Activated naive CD4-positive, alpha-beta T cell treated with anti-CD3 and anti-CD28 coated beads, Interleukin-2, amount 50 U/mL, for 72 hours (primary cell): ENCODE results near the gene RAE1. TPM values are rescaled to one million over a fixed set of nuclear protein-coding genes. Genes with fewer than 3 reads are reported as not detected.
A peak's percentile ranks its signal among the peaks of the same experiment; 100 is the strongest.
"Not testable (repeated sequence)": the region's sequence is repeated elsewhere in the genome, so short reads cannot be mapped to it uniquely, and the experiment has no call there.

ENCODE experiments used
- ATAC-seq, 2 donors: fragments of 150-1000 bp; cut with Tn5 transposase; 2 replicates each; pipeline ENCODE4 v1.10.0; 2021; ENCODE audit warnings: mild to moderate bottlenecking in 2 of 2, moderate library complexity in 2 of 2
- DNase-seq, 2 donors: peaks; one replicate each; pipeline ENCODE4 v3.0.0; 2021 to 2022; ENCODE audit warnings: low spot score in 2 of 2
- H3K27ac Mint-ChIP-seq, 2 donors: one replicate each; pipeline ENCODE4 v1.8.0; 2022; ENCODE audit warnings: mild to moderate bottlenecking in 2 of 2, mixed read lengths in 2 of 2
- H3K36me3 Mint-ChIP-seq, 2 donors: one replicate each; pipeline ENCODE4 v1.8.0; 2022; ENCODE audit warnings: mixed read lengths in 2 of 2
- H3K9me3 Mint-ChIP-seq, 2 donors: one replicate each; pipeline ENCODE4 v1.8.0; 2022; ENCODE audit warnings: mixed read lengths in 2 of 2
- total RNA-seq, 2 donors: library from RNA; stranded (reverse); gene quantifications; one replicate each; pipeline ENCODE4 v1.2.3, GENCODE V29; 2022

RAE1 gene
- total RNA-seq, 2 donors from 2014 or later: 47.3 to 67.5 TPM

DNA sequence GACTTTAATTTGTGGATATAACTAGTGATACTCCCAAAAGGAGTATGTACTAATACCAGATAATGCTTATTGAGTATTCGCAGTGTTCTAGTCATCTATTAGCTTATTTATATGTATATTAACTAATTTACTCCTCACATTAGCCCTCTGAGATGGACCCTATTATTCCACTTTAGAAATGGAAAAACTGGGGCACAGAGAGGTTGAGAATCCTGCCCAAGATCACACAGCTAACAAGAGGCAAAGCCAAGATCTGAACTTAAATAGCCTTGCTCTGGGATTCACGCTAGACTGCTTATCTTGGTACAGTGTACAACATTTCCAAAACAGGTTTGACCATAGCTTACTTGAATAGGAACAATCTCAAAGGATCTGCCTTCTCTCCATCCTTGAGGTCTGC, 29.9 kb upstream of the RAE1 start:
- no peaks in the 10 kb centered on the region for H3K36me3 Mint-ChIP-seq
- no peaks in the 10 kb centered on the region for H3K9me3 Mint-ChIP-seq
- DNase-seq (no peak), ATAC-seq (no peak)
- H3K27ac Mint-ChIP-seq: no peak overlapping the region

DNA sequence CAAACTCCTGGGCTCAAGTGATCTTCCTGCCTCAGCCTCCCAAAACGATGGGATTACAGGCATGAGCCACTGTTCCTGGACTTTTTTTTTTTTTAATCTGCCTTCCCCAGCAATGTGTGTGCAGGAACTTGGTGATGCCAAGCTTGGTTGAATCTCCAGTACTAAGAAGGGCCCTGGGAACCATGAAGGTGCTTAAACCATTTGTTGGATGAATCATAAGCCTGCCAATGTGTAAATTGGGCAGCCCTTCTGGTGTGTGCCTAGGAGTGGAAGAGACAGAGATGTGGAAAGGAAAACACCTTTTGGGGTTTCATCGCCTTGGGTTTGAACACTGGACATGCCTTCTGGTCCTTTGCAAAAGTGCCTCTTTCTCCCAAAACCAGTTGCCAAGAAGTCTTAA, 28.6 kb upstream of the RAE1 start:
- H3K27ac Mint-ChIP-seq: no peak overlapping the region
- ATAC-seq (no peak), DNase-seq (no peak)
- H3K36me3 Mint-ChIP-seq: no peaks in the 10 kb centered on the region
- no peaks in the 10 kb centered on the region for H3K9me3 Mint-ChIP-seq

DNA sequence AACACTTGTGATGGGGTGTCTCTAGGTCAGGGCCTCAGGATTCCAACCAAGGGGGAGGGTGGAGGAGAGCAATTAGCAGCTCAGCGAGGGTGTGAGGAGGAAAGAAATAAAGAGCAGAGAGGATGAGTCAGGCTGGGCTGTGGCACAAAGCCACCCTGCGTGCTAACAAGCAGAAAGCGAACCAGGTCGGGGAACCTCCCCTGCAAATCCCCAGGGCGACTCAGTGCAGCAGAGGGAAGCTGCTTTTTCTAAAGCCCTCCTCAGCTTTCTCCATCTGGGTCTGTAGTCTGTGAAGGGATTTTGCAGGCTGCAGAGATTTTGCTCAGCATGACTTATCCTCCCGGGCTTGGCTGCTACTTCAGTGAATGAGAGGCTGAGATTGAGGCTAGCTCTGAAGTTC, 28.0 kb upstream of the RAE1 start:
- Mint-ChIP-seq H3K27ac (no peak overlapping the region), H3K9me3 (no peaks in the 10 kb centered on the region), H3K36me3 (no peaks in the 10 kb centered on the region)
- no peak for DNase-seq
- ATAC-seq: no peak

DNA sequence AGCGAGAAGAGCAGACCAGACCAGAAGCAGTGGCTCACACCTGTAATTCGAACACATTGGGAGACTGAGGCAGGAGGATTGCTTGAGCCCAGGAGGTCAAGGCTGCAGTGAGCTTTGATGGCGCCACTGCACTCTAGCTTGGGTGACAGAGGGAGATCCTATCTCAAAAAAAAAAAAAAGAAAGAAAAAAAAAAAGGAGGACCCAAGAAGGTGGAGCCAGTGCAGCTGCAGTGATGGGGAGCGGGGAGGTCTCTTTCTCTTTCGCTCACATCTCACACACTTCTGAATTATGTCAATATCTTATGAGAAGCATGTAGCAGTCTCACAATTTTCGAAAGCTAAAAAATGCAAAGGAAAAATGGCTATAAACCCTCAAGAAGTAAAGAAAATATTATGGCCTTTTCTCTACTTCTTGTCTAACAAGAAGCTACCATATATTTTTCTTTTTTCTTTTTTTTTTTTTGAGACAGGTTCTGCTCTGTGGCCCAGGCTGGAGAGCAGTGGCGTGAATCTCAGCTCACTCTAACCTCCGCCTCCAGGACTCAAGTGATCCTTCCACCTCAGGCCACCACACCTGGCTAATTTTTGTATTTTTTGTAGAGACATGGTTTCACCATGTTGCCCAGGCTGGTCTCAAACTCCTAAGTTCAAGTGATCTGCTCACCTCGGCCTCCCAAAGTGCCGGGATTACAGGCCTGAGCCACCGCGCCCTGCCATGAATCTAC, 25.3 kb upstream of the RAE1 start:
- Mint-ChIP-seq H3K9me3 (no peaks in the 10 kb centered on the region), H3K27ac (no peak overlapping the region), H3K36me3 (no peaks in the 10 kb centered on the region)
- no peak for ATAC-seq
- DNase-seq: no peak

DNA sequence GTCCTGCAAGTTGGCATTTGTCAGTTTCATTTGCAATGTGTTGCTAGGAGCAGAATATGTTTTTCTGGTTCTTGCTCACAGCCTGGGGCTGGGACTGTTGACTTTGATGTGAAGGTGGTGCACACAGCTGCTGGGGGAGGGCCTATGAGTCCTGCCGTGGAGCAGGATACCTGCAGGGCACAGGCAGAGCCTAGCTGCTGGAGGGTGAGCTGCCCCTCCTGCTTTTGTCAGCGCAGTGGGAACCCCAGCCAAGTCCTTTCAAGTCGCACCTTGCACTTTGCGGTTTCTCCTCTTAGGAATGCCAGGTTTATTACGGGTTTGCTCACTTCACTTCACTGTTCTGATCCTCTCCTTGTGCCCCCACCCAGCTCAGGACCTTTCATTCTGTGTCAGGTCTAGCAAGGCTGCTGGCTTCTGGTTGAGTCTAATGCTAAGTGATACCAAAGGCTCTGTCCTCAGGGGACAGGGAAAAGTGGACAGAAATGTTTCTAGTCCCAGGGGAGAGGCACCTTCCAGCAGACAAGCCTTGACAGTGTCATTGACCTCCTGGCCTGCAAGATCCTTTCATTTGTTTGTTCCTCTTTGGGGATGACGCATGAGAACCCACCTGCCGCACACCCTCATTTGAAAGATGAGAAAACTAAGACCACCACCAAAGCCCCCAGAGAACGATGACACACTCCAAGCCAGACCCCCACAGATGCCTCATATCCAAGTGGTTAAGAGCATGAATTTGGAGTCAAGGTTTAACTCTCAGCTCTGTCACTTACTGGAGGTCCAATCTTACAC, 24.2 kb upstream of the RAE1 start:
- H3K9me3 Mint-ChIP-seq: no peaks in the 10 kb centered on the region
- DNase-seq (no peak), ATAC-seq (no peak)
- H3K36me3 Mint-ChIP-seq: no peaks in the 10 kb centered on the region
- H3K27ac Mint-ChIP-seq: no peak overlapping the region

DNA sequence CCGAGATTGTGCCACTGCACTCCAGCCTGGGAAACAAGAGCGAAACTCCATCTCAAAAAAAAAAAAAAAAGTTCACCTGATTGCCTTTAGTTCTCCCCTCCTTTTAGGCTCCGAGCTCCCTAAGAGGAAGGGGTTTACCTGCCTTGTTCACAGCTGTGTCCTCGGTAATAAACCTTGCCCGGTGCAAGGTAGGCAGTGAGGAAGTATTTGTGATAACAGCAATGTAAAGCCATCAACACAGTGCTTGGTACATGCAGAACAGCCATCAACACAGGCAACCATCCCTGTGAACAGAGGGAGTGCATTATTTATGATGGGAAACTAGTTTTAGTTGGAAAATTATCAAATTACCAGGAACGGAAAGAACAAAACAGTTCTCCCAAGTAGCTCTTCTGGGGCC, 23.2 kb upstream of the RAE1 start:
- DNase-seq (no peak), ATAC-seq (no peak)
- no peaks in the 10 kb centered on the region for H3K9me3 Mint-ChIP-seq
- H3K36me3 Mint-ChIP-seq: no peaks in the 10 kb centered on the region
- H3K27ac Mint-ChIP-seq: no peak overlapping the region

DNA sequence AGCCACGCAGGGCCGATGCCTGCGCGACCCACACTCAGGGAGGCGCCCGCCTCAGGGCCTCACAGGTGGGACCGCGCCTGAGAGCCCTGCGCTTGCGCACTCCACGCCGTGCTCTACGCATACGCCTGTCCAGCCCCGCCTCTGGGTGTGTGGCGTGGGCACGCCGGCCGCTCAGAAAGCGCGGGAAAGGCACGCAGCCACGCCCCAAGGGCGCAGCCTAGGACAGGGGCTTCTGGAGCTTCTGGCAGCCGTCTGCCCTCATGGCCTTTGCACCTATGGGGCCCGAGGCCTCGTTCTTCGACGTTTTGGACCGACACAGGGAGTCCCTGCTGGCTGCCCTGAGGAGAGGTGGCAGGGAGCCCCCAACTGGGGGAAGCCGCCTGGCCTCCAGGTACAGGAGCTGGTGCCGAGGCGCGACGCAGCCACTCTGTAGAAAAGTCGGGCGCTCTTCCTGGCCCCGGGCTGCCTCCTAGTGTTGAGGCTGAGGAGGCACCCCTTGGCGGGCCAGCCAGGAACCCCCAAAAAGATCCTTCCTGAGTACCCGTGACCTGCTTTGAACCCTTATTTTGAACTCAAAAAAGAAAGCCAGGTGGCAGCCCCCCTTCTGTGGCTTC, 21.3 kb upstream of the RAE1 start, which contains the start of gene SPO11:
TSS of gene SPO11 (plus strand) at position 196 of the 614 bp plus-strand sequence. CDS start at position 261, 65 bp downstream.
- ATAC-seq: no peak
- no peak within 1 kb of the TSS for H3K27ac Mint-ChIP-seq
- H3K36me3 Mint-ChIP-seq: no peaks in the 10 kb centered on the region
- H3K9me3 Mint-ChIP-seq: no peaks in the 10 kb centered on the region
- no peak for DNase-seq

DNA sequence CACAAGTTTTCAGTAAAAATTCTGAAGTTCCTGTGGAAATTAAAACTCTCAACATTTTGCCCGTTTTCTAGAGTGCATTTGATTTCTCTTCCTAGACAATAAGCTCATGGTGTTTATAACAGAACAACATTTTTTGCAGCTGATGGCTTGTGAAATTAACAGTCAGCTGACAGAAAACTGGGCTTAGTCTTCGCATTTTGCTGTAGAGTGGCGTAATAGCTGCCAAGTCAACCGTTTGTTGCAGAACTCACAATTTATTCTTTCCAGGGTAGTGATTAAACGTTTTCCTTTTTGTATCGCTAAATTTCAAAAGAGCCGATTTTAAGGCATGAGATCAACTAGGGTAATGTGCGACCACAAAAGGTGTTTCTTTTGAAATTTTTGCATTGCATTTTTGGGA, 20.1 kb upstream of the RAE1 start:
- ATAC-seq: no peak
- no peaks in the 10 kb centered on the region for H3K36me3 Mint-ChIP-seq
- no peaks in the 10 kb centered on the region for H3K9me3 Mint-ChIP-seq
- no peak overlapping the region for H3K27ac Mint-ChIP-seq
- DNase-seq: no peak

DNA sequence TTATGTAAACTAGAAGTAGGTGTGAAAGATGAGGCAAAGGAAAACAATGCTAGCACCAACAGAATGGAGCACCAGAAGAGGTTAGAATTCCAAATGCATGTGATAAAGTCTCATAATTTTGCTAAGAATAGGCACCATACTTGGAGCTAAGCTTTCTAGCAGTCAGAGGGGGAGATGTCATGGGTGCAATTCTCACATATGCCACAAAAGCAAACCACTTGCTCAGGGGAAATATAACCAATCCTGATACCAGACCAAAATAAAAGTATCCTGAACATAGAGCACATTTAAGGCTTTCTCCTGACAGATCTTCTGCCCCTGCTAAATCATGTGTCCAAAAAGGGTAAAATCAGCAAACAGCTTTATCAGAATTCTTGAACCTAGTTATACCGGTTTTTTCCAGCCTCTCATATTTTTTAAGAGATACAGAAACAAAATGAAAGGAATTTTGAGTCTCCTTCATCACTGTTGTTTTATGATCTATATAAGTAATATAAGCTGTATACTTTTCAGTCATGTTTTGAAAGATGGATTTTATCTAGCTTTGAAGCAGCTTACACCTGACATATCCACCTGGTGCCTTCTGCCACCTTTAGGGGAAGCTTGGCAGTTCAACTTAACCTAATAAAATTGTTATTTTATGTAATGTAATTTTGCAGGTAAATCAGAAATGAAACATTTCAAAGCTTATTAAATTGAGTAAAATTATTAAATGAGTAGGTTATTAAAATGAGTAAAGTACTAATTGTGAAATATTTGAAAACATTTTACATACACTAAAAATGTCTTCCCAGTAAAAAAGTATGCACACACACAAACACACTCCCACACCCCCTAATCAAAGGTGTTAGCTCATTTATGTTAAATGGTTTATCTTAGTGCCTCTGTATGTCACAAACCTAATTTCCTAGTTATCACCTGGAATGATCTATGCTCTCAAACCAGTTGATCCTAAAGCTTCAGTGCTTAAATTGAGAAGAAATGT, 18.7 kb upstream of the RAE1 start:
- no peak overlapping the region for H3K27ac Mint-ChIP-seq
- ATAC-seq (no peak), DNase-seq (no peak)
- H3K36me3 Mint-ChIP-seq: no peaks in the 10 kb centered on the region
- no peaks in the 10 kb centered on the region for H3K9me3 Mint-ChIP-seq

DNA sequence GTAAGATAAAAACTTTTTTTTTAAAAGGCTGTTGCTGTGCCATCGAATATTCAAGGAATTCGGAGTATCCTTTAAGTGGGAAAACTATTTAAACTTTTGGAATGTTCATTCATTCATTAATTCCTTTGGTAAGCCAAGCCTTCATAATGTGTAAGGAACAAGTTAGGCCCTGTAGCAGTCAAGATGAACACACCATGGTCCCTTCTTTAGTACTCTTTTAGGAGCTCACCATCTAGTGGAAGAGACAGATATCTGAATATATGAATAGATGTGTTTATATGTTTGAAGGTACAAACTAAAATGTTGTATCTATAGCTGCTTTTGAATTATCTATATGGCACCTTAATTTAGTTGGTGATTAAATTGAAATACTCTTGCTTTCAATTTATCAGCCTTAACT, 15.7 kb upstream of the RAE1 start:
- no peak for DNase-seq
- Mint-ChIP-seq H3K9me3 (no peaks in the 10 kb centered on the region), H3K27ac (no peak overlapping the region), H3K36me3 (no peaks in the 10 kb centered on the region)
- no peak for ATAC-seq

DNA sequence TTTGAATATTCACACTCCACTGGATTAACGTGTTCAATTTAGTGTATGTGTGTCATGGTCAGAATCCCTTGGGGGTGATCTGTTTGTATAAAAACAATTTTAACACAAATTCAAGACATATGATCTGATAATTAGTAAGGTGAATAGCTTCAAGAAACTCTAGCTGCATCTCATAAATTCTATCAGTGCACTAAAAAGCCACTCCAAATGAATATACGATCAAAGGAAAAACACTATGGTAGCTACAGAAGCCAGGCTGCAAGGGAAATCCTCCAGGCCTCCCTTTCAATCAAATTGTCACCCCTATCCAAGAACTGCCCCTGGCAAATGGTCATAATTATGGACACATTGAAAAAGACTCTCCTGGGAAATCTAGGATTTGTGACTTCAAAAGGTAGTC, 9.4 kb upstream of the RAE1 start:
- DNase-seq (no peak), ATAC-seq (no peak)
- H3K36me3 Mint-ChIP-seq: no peaks in the 10 kb centered on the region
- H3K27ac Mint-ChIP-seq: no peak overlapping the region
- H3K9me3 Mint-ChIP-seq: no peaks in the 10 kb centered on the region

DNA sequence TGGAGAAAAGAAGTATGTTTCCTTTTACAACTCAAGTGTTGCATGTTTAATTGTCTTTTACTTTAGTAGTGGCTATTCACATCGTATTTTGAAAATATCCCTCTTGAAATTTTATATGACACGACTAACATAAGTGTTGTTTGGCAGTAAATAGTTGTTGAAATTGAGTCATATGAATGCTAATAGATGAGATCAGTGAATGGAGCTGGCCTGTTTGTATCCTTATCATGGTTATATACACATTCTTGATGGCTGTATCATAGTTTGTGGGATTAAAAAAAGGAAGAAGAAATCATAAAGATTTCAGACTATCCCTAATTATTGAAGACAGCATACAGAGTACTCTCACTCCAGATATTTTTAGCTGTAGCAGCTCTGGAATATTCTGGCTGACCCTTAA, 8.2 kb upstream of the RAE1 start:
- DNase-seq: no peak

DNA sequence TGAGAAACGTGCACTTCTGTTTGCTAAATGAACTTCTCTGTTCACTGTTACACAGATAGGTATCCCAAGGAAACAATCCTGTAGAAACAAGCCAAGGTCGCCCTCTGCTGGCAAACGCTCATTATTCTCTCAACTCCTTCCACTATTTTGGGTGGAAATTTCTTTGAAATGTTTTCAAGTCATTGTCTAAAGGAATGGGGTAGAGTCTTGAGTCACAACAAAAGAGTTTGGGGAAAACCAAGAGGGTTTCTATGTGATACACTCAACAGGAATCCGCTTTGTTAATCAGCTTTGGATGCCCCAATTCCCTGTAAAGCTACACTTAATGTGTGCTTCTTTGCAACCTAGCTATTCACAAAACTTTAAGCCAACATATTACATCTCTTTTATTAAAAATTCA, 4.6 kb upstream of the RAE1 start:
- ATAC-seq (peak; percentile 27 to 46), DNase-seq (peak in 1 of 2 donors; percentile 74)
- H3K27ac Mint-ChIP-seq: no peak overlapping the region
- H3K36me3 Mint-ChIP-seq: peaks cover 0 to 2% of the 10 kb centered on the region in 2 donors
- H3K9me3 Mint-ChIP-seq: no peaks in the 10 kb centered on the region

More for the DNA sequence above, 8.2 kb upstream of the RAE1 start:
- no peak for ATAC-seq
- no peaks in the 10 kb centered on the region for H3K9me3 Mint-ChIP-seq
- no peak overlapping the region for H3K27ac Mint-ChIP-seq
- no peaks in the 10 kb centered on the region for H3K36me3 Mint-ChIP-seq

DNA sequence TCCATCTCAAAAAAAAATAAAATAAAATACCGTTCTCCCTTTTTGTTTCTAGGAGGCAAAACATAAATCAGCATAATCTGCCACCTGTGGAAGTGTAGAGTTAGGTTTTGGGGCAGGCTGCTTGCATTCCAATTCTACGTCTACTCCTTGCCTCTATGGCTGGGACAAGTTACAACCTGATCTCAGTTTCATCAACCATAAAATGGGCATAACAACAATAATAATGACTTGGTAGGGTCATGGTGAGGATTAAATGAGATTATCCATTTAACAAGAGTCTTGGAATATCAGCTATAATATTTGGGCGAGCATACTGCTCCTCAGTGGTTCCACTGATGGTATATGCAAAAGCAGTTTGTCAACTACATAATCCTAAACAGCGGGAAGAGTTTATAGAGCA, 3.7 kb upstream of the RAE1 start:
- ATAC-seq: no peak
- no peaks in the 10 kb centered on the region for H3K9me3 Mint-ChIP-seq
- peaks cover 8 to 10% of the 10 kb centered on the region in 2 donors for H3K36me3 Mint-ChIP-seq
- DNase-seq: no peak
- no peak overlapping the region for H3K27ac Mint-ChIP-seq

DNA sequence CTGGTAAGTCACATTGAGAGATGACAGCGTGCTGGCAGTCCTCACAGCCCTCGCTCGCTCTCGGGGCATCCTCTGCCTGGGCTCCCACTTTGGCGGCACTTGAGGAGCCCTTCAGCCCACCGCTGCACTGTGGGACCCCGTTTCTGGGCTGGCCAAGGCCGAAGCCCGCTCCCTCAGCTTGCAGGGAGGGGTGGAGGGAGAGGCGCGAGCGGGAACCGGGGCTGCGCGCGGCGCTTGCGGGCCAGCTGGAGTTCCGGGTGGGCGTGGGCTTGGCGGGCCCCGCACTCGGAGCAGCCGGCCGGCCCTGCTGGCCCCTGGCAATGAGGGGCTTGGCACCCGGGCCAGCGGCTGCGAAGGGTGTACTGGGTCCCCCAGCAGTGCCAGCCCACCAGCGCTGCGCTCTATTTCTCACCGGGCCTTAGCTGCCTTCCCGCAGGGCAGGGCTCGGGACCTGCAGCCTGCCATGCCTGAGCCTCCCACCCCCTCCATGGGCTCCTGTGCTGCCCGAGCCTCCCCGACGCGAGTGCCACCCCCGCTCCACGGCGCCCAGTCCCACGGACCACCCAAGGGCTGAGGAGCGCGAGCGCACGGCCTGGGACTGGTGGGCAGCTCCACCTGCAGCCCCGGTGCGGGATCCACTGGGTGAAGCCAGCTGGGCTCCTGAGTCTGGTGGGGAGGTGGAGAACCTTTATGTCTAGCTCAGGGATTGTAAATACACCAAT, 2.7 kb upstream of the RAE1 start:
- H3K27ac Mint-ChIP-seq, ATAC-seq, H3K9me3 Mint-ChIP-seq, DNase-seq: not testable (repeated sequence)
- peaks cover 8 to 18% of the 10 kb centered on the region in 2 donors for H3K36me3 Mint-ChIP-seq
